Subcutaneous adipose tissue (tissue), 4 donors: ENCODE results near the gene GNAQ. TPM values are rescaled to one million over a fixed set of nuclear protein-coding genes. Genes with fewer than 3 reads are reported as not detected.

ENCODE experiments used
- CTCF ChIP-seq: fragments of 450-650 bp; IDR thresholded peaks from one replicate; pipeline ENCODE4 v1.5.1; 2016; ENCODE audit warnings: low read depth, mild to moderate bottlenecking, control low read depth, antibody characterized with exemption, moderate library complexity
- total RNA-seq, 4 donors: library from RNA; depleted of rRNA; stranded (reverse); fragments of >200 nt; gene quantifications; one replicate each; pipeline ENCODE4 v1.1.0, GENCODE V29; 2016

The GNAQ gene
- total RNA-seq, 4 donors from 2014 or later, result 41.8 to 100 (median 45.5) TPM

GRCh38 chr9:78001946-78002731, 29.5 kb downstream of the GNAQ start:
- no peak for TF ChIP-seq CTCF

DNA sequence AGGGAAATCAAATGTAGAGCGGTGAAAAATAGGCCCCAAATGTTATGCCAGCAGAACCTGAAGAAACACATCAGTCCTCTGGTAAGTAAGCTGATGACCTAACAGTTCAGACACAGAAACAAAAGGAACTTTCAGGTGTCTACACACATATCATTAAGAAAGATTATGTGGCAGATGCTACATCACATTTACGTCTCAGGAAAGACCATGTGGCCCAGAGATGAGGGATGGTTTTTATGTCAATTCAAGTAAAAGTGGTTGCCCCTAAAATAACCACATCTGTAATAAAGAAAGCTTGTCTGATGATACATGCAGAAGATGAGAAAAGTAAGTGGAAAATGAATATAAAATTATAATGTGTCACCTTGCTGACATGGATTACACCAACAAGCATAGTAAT, 31.4 kb downstream of the GNAQ start:
- TF ChIP-seq CTCF, result no peak

DNA sequence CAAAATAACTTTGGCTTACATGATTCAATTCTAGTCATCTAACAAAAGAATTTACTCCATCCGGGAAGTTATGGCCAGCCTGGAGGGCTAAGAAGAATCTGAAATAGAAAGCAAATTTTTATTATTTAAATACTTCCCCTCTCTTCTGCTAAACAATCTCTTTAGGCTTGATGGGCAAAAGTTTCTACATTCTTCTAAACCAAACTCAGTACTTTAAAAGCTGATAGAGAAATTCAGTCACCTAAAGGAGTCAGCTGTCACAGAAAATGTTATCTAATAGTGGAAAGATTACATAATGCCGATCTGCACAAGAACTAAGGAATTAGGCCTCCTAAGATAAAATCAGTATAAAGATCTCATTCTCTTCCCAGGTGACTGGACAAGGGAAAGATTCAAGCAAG, 32.4 kb downstream of the GNAQ start:
- TF ChIP-seq CTCF, result no peak

GRCh38 chr9:77997611-77998284, 33.9 kb downstream of the GNAQ start:
- no peak for TF ChIP-seq CTCF

DNA sequence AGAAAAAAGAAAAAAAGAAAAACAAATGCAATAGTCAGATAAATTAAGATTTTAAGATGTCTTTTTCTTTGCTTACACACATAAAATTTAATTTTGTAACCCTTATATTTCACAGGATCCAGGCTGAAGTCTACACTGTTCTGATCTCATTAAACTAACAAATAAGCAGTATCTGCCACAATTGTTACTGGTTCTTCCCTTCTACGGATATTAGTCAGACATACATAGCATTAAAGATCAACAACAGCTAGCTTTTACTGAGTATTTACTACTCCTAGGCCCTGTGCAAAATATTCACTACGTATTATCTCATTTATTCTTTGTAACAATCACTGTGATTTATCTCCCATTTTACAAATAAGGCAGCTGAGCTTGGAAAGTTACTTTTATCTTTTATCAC, 34.9 kb downstream of the GNAQ start:
- TF ChIP-seq CTCF, result no peak

DNA sequence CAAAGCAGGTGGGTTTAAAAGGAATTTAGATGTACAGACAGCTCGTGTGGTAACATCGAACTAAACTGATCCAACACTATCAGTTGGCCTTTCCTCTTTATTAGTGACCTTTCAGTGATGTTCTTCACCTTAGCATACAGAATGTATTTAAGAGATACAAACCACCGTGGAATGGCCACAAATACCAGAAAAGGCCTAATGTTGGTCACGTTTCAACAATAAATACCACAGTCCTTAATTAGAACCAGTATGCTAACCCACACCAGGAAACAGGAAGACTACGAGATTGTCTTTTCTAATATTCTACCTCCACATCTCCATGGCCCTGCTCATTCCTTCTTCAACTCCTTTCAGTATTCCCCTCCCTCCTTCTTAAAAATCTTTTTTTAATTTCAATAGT, 40.4 kb downstream of the GNAQ start:
- TF ChIP-seq CTCF, result no peak

DNA sequence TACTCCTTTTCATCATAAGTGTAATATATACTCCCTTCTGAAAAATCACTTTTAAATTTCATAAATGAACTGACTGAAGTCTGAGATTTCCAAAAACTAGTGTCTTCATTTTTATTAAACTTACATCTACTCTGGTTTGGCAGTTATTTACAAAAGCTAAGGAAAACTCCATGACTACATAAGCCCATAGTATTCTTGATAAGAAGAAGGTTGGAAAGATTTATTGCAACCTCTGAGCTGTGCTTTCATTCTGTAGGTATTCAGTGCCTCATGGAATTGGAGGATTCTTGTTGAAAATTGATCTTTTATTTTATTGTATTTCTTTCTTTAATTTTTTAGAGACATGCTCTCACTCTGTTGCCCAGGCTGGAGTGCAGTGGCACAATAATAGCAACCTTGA, 41.7 kb downstream of the GNAQ start:
- no peak for TF ChIP-seq CTCF
